ENCODE results near the gene BICRA. TPM values are rescaled to one million over a fixed set of nuclear protein-coding genes. Genes with fewer than 3 reads are reported as not detected.

BICRA gene
- polyA plus RNA-seq, 1 of the 3 experiments (the other 2 are of a cell fraction): 1.4 TPM

- peaks cover 10% of the 10 kb centered on the region for H3F3A ChIP-seq (replicated peaks; ENCODE audit: insufficient read depth)
- no peaks in the 10 kb centered on the region for H3K27me3 ChIP-seq (ENCODE audit: insufficient read depth)
- peak; percentile 84 for DNase-seq
- no peak overlapping the region for H2AFZ ChIP-seq (ENCODE audit: low read depth)
- no peaks in the 10 kb centered on the region for H3K9me3 ChIP-seq
- no peak overlapping the region for H3K9ac ChIP-seq
- H3K27ac ChIP-seq (ENCODE audit: low read depth in 2 of 2, low read length in 1 of 2): no peak overlapping the region
- ChIA-PET CTCF (interaction anchor here (0.6 to 23.1 kb wide), 32 partner anchors 7 to 411 kb away, joined by 3 to 475 read pairs (median 4); partner anchors contain the start of genes EHD2, NAPA and NOP53), POLR2A (interaction anchor here (1.0 kb wide), 1 partner anchor 97 kb away, joined by 3 read pairs; no protein-coding TSS in a partner anchor)
- TF ChIP-seq TAF1 (IDR thresholded peaks at IDR 0.05; ENCODE audit: borderline replicate concordance, low read depth, low read length) (no peak), USF2 (IDR thresholded peaks at IDR 0.05; ENCODE audit: borderline replicate concordance, low read depth, low read length) (no peak), SMC3 (IDR thresholded peaks at IDR 0.05; ENCODE audit: low read depth, low read length) (peak; percentile 77), RCOR1 (IDR thresholded peaks at IDR 0.05; ENCODE audit: low read length) (peak; percentile 43; the same call in 1 of the 2 replicates), RAD21 (IDR thresholded peaks at IDR 0.05; ENCODE audit: low read length) (peak; percentile 78), CTCF (IDR thresholded peaks at IDR 0.05) (peak; percentile 75)
- H3K79me2 ChIP-seq (ENCODE audit: insufficient read depth): no peaks in the 10 kb centered on the region
- no peaks in the 10 kb centered on the region for H4K20me1 ChIP-seq (ENCODE audit: insufficient read depth)
- peaks cover 3 to 10% of the 10 kb centered on the region in 2 experiments for H3K36me3 ChIP-seq (replicated peaks in 1 of 2; ENCODE audit: control insufficient read depth in 1 of 2, insufficient read depth in 2 of 2, low read length in 1 of 2)
- WGBS (ENCODE audit: low lambda C conversion rate): 26% methylated on average over 20 of the region's 22 CpGs
- H3K9me2 ChIP-seq: no peaks in the 10 kb centered on the region
- H3K4me3 ChIP-seq (ENCODE audit: low read depth in 2 of 2, low read length in 1 of 2): no peak overlapping the region; a peak in 1 of 4 replicates
- no peaks in the 10 kb centered on the region for H3K4me1 ChIP-seq (ENCODE audit: control insufficient read depth in 1 of 2, insufficient read depth in 2 of 2, low read depth in 1 of 2, low read length in 1 of 2)
- no peak overlapping the region for H3K4me2 ChIP-seq
These were observed 98.4 kb downstream of the BICRA start for GRCh38 chr19:47707135-47707925.

- Histone ChIP-seq H3K79me2 (ENCODE audit: insufficient read depth) (peaks cover 39% of the 10 kb centered on the region), H3K27ac (ENCODE audit: low read depth in 2 of 2, low read length in 1 of 2) (no peak overlapping the region), H3K27me3 (ENCODE audit: insufficient read depth) (no peaks in the 10 kb centered on the region), H3K36me3 (replicated peaks in 1 of 2; ENCODE audit: control insufficient read depth in 1 of 2, insufficient read depth in 2 of 2, low read length in 1 of 2) (peaks cover 0 to 16% of the 10 kb centered on the region in 2 experiments), H3K4me1 (ENCODE audit: control insufficient read depth in 1 of 2, insufficient read depth in 2 of 2, low read depth in 1 of 2, low read length in 1 of 2) (no peaks in the 10 kb centered on the region), H3K4me2 (no peak overlapping the region), H3K9ac (no peak overlapping the region), H3K4me3 (ENCODE audit: low read depth in 2 of 2, low read length in 1 of 2) (no peak overlapping the region), H3F3A (replicated peaks; ENCODE audit: insufficient read depth) (no peaks in the 10 kb centered on the region), H3K9me3 (no peaks in the 10 kb centered on the region), H4K20me1 (ENCODE audit: insufficient read depth) (peaks cover 7% of the 10 kb centered on the region; the same call in 1 of the 2 replicates), H3K9me2 (no peaks in the 10 kb centered on the region), H2AFZ (ENCODE audit: low read depth) (no peak overlapping the region)
- WGBS (ENCODE audit: low lambda C conversion rate): 82% methylated on average over 8 of the region's 8 CpGs
- ChIA-PET CTCF (interaction anchor here (0.7 to 23.1 kb wide), 8 partner anchors 7 to 284 kb away, joined by 3 to 475 read pairs (median 23); partner anchors contain the start of gene NOP53), POLR2A (no interaction called here)
- no peak for DNase-seq
- no peak for TF ChIP-seq TCF12 (IDR thresholded peaks at IDR 0.05)
- TF ChIP-seq RAD21 (IDR thresholded peaks at IDR 0.05; ENCODE audit: low read length): no peak
- no peak for TF ChIP-seq SIN3A (IDR thresholded peaks at IDR 0.05; ENCODE audit: borderline replicate concordance, low read depth, low read length)
- TF ChIP-seq PBX3 (IDR thresholded peaks at IDR 0.05): no peak
- no peak for TF ChIP-seq RXRA (IDR thresholded peaks at IDR 0.05; ENCODE audit: borderline replicate concordance, low read depth)
- no peak for TF ChIP-seq ELF1 (IDR thresholded peaks at IDR 0.05)
These were observed 102.8 kb downstream of the BICRA start for GRCh38 chr19:47711652-47712242.

Data from SK-N-SH (cell line).